ENCODE measurements around the gene VAV3.

The VAV3 gene

GRCh38 chr1:107535091-107535490 lies 429.9 kb downstream of the VAV3 start:
- DNase-seq (ENCODE audit: low read depth in 2 of 2) = no peak

GRCh38 chr1:107534632-107535031 lies 430.3 kb downstream of the VAV3 start:
- no peak for DNase-seq (ENCODE audit: low read depth in 2 of 2)

- no peak for DNase-seq (ENCODE audit: low read depth in 2 of 2)
These were observed 431.5 kb downstream of the VAV3 start for GRCh38 chr1:107533436-107533835.

GRCh38 chr1:107532318-107532717 lies 432.7 kb downstream of the VAV3 start:
- no peak for DNase-seq (ENCODE audit: low read depth in 2 of 2)

- no peak for DNase-seq (ENCODE audit: low read depth in 2 of 2)
These were observed 433.7 kb downstream of the VAV3 start for GRCh38 chr1:107531065-107531908.

- no peak for DNase-seq (ENCODE audit: low read depth in 2 of 2)
These were observed 434.4 kb downstream of the VAV3 start for GRCh38 chr1:107530543-107530942.

GRCh38 chr1:107529511-107530149 lies 435.4 kb downstream of the VAV3 start:
- DNase-seq (ENCODE audit: low read depth in 2 of 2) = no peak

- no peak for DNase-seq (ENCODE audit: low read depth in 2 of 2)
These were observed 438.3 kb downstream of the VAV3 start for GRCh38 chr1:107526524-107527198.

GRCh38 chr1:107525961-107526360 lies 439.0 kb downstream of the VAV3 start:
- no peak for DNase-seq (ENCODE audit: low read depth in 2 of 2)

- no peak for DNase-seq (ENCODE audit: low read depth in 2 of 2)
These were observed 439.8 kb downstream of the VAV3 start for GRCh38 chr1:107525145-107525544.

GRCh38 chr1:107524301-107524700 lies 440.7 kb downstream of the VAV3 start:
- DNase-seq (ENCODE audit: low read depth in 2 of 2) = no peak

GRCh38 chr1:107523736-107524135 lies 441.2 kb downstream of the VAV3 start:
- DNase-seq (ENCODE audit: low read depth in 2 of 2) = no peak

- DNase-seq (ENCODE audit: low read depth in 2 of 2) = no peak
These were observed 441.9 kb downstream of the VAV3 start for GRCh38 chr1:107523061-107523460.

Measured in stimulated activated CD8-positive, alpha-beta memory T cell treated with anti-CD3 and anti-CD28 coated beads, Interleukin-2, amount 100 ng/mL, for 1 hour (primary cell).